HCT116 (cell line): ENCODE data around the gene LOXL1. TPM values are rescaled to one million over a fixed set of nuclear protein-coding genes. Genes with fewer than 3 reads are reported as not detected.

ENCODE experiments used
- ATAC-seq: fragments of 200-7000 bp; cut with Tn5 transposase; 2 replicates; pipeline ENCODE4 v1.9.1; 2020; ENCODE audit warnings: mild to moderate bottlenecking, moderate library complexity
- BruUV-seq: library from RNA; stranded (reverse); fragments of 400-500 nt; replicated peaks from 2 replicates; lab custom pipeline; 2021; lab: Mats Ljungman, UMichigan
- CTCF ChIA-PET: fragments of 300-600 bp; sonication (Branson Sonifier 250); formaldehyde crosslinking; loops from one replicate; lab custom pipeline; 2021; ENCODE audit warnings: antibody characterized with exemption; lab: Charles Lee
- POLR2A ChIA-PET: fragments of 300-600, 350-600 bp; sonication (Branson Sonifier 250); formaldehyde crosslinking; loops from one replicate; lab custom pipeline; 2021; ENCODE audit warnings: antibody characterized with exemption; lab: Charles Lee
- RAD21 ChIA-PET, 2 experiments: fragments of 300-600 bp; sonication (Branson Sonifier 250); formaldehyde crosslinking; loops; one replicate each; lab custom pipeline; 2023; ENCODE audit warnings: low total read pairs in 2 of 2; ENCODE audit not compliant: uncharacterized antibody in 2 of 2, unreplicated experiment in 2 of 2, low non-redundant PET in 1 of 2; lab: Charles Lee
- DNase-seq: peaks from one replicate; pipeline ENCODE4 v3.0.0-alpha.2; 2010; ENCODE audit warnings: low read depth, low spot score
- H2AFZ ChIP-seq: fragments of 200-600 bp; shearing (Covaris generic), sonication (generic); 2 replicates; pipeline ENCODE4 v1.6.1; 2017; ENCODE audit warnings: low read depth, mixed run types, mixed read lengths, antibody characterized with exemption, low read length; ENCODE audit not compliant: poor library complexity, severe bottlenecking
- H3K27ac ChIP-seq: 2 replicates; pipeline ENCODE4 v1.5.1; 2012; ENCODE audit warnings: low read depth, low read length
- H3K27me3 ChIP-seq: fragments of 200-600 bp; sonication (generic); 2 replicates; pipeline ENCODE4 v1.6.1; 2016; ENCODE audit warnings: mixed run types, low read length, mixed read lengths; ENCODE audit not compliant: insufficient read depth
- H3K36me3 ChIP-seq, 2 experiments: fragments of 200-500 bp in 1 of 2; fragments of 200-600 bp in 1 of 2; sonication (Bioruptor generic) in 1 of 2; sonication (generic) in 1 of 2; 2 replicates each; pipeline versions ENCODE4 v1.5.1 to v1.6.1; 2014 to 2016; ENCODE audit warnings: low read length in 2 of 2, inconsistent platforms in 1 of 2, mixed read lengths in 1 of 2, mixed run types in 1 of 2; ENCODE audit not compliant: insufficient read depth in 2 of 2, control insufficient read depth in 1 of 2
- H3K4me1 ChIP-seq, 2 experiments: fragments of 200-600 bp in 1 of 2; sonication (generic) in 1 of 2; 2 replicates each; pipeline versions ENCODE4 v1.5.1 to v1.6.1; 2012 to 2017; ENCODE audit warnings: low read length in 2 of 2, inconsistent platforms in 1 of 2, mild to moderate bottlenecking in 1 of 2, mixed read lengths in 1 of 2, mixed run types in 1 of 2, moderate library complexity in 1 of 2; ENCODE audit not compliant: insufficient read depth in 2 of 2, control insufficient read depth in 1 of 2
- H3K4me2 ChIP-seq: fragments of 200-600 bp; sonication (generic); 2 replicates; pipeline ENCODE4 v1.6.1; 2017; ENCODE audit warnings: mixed run types, low read length, mixed read lengths
- H3K4me3 ChIP-seq, 2 experiments: fragments of 200-600 bp in 1 of 2; sonication (generic) in 1 of 2; replicated peaks in 1 of 2; 2 replicates each; pipeline ENCODE4 v1.5.1; 2011 to 2016; ENCODE audit warnings: low read length in 2 of 2, control low read depth in 1 of 2, low read depth in 1 of 2, mild to moderate bottlenecking in 1 of 2, mixed read lengths in 1 of 2, mixed run types in 1 of 2
- H3K79me2 ChIP-seq: fragments of 200-600 bp; sonication (generic); 2 replicates; pipeline ENCODE4 v1.6.1; 2017; ENCODE audit warnings: mild to moderate bottlenecking, mixed run types, low read length, moderate library complexity, mixed read lengths; ENCODE audit not compliant: insufficient read depth
- H3K9ac ChIP-seq: fragments of 200-600 bp; sonication (generic); 2 replicates; pipeline ENCODE4 v1.6.1; 2016; ENCODE audit warnings: low read length, mixed read lengths
- H3K9me2 ChIP-seq: fragments of 200-600 bp; sonication (generic), shearing (Covaris generic); 2 replicates; pipeline ENCODE4 v1.6.1; 2017; ENCODE audit warnings: mixed run types, mild to moderate bottlenecking, moderate library complexity; ENCODE audit not compliant: insufficient read depth
- H3K9me3 ChIP-seq, 2 experiments: fragments of 200-500 bp in 1 of 2; fragments of 200-600 bp in 1 of 2; sonication (Bioruptor generic) in 1 of 2; sonication (generic) in 1 of 2; 2 replicates each; pipeline ENCODE4 v1.6.1; 2014 to 2017; ENCODE audit warnings: low read length in 2 of 2, mixed read lengths in 2 of 2, inconsistent platforms in 1 of 2, low read depth in 1 of 2, mild to moderate bottlenecking in 1 of 2, mixed run types in 1 of 2, moderate library complexity in 1 of 2; ENCODE audit not compliant: control insufficient read depth in 1 of 2, insufficient read depth in 1 of 2
- H4K20me1 ChIP-seq: fragments of 200-600 bp; sonication (generic), shearing (Covaris generic); 2 replicates; pipeline ENCODE4 v1.6.1; 2017; ENCODE audit warnings: mixed run types, mild to moderate bottlenecking, moderate library complexity; ENCODE audit not compliant: insufficient read depth
- CBX3 ChIP-seq: IDR thresholded peaks from 2 replicates; pipeline ENCODE4 v1.6.1; 2012; ENCODE audit warnings: low read depth
- FOSL1 ChIP-seq: IDR thresholded peaks from 2 replicates; pipeline ENCODE4 v1.6.1; 2012; ENCODE audit warnings: low read depth
- JUND ChIP-seq: IDR thresholded peaks from 2 replicates; pipeline ENCODE4 v1.6.1; 2012
- MAX ChIP-seq: IDR thresholded peaks from 2 replicates; pipeline ENCODE4 v1.6.1; 2012
- POLR2A ChIP-seq: IDR thresholded peaks from 2 replicates; pipeline ENCODE4 v1.7.0; 2011; ENCODE audit warnings: borderline replicate concordance; ENCODE audit not compliant: insufficient read depth, insufficient read length; ENCODE audit errors: extremely low read depth
- POLR2AphosphoS5 ChIP-seq: IDR thresholded peaks from 2 replicates; pipeline ENCODE4 v1.6.1; 2011; ENCODE audit warnings: mild to moderate bottlenecking, low read depth, low read length, moderate library complexity
- RAD21 ChIP-seq: IDR thresholded peaks from 2 replicates; pipeline ENCODE4 v1.6.1; 2012; ENCODE audit warnings: low read depth, mild to moderate bottlenecking
- SIN3A ChIP-seq: IDR thresholded peaks from 2 replicates; pipeline ENCODE4 v1.6.1; 2012; ENCODE audit warnings: low read depth
- ZBTB33 ChIP-seq: IDR thresholded peaks from 2 replicates; pipeline ENCODE4 v1.6.1; 2011; ENCODE audit warnings: mild to moderate bottlenecking, low read length, moderate library complexity; ENCODE audit not compliant: insufficient replicate concordance; ENCODE audit errors: extremely low read depth
- intact Hi-C: fragments of 100-400 bp; cut with micrococcal nuclease; formaldehyde crosslinking; loops from 2 replicates; pipeline ENCODE4 v1.10.0; 2022
- total RNA-seq: library from RNA; stranded (reverse); gene quantifications from one replicate; pipeline ENCODE4 v1.2.1, GENCODE V29; 2021; ENCODE audit not compliant: unreplicated experiment

Gene LOXL1
- total RNA-seq, 1 experiment from 2014 or later: 14.9 TPM

- Histone ChIP-seq H3K27me3 (no peaks in the 10 kb centered on the region), H3K4me1 (peaks cover 23 to 39% of the 10 kb centered on the region in 2 experiments), H2AFZ (peak overlapping the region; percentile 16), H3K9ac (peak overlapping the region; percentile 40)
- intact Hi-C loops: no loop called here
- RAD21 ChIA-PET: interaction anchor here (0.6 to 0.9 kb wide), 2 partner anchors 10 kb away, joined by 3 to 8 read pairs; no protein-coding TSS in a partner anchor
- no TSS peak for BruUV-seq
- peak; percentile 85 for ATAC-seq
- TF ChIP-seq ZBTB33: no peak
- TF ChIP-seq POLR2A: no peak
- peak; percentile 33; the same call in 1 of the 2 replicates for TF ChIP-seq POLR2AphosphoS5
- TF ChIP-seq CBX3: 0 out of 2 replicates have a peak, but pooled peaks have one; percentile 49
- TF ChIP-seq SIN3A: no peak
- TF ChIP-seq RAD21: no peak
- peak; percentile 44; the same call in 1 of the 2 replicates for TF ChIP-seq MAX
- TF ChIP-seq FOSL1: peak; percentile 30; the same call in 1 of the 2 replicates
- peak; percentile 43; the same call in 1 of the 2 replicates for TF ChIP-seq JUND
- TF ChIP-seq, all 23 proteins: peak for 5
- H3K36me3 ChIP-seq: no peaks in the 10 kb centered on the region
- no peak overlapping the region for H3K4me3 ChIP-seq
- H3K4me2 ChIP-seq: peak overlapping the region; percentile 77
- H3K79me2 ChIP-seq: no peaks in the 10 kb centered on the region
- H3K27ac ChIP-seq: peak overlapping the region; percentile 52
- H3K9me3 ChIP-seq: no peaks in the 10 kb centered on the region
- ChIA-PET CTCF (interaction anchor here (0.6 to 2.9 kb wide), 9 partner anchors 10 to 338 kb away, joined by 3 to 27 read pairs (median 4); partner anchors contain the start of gene PML), POLR2A (interaction anchor here (1.2 to 2.2 kb wide), 3 partner anchors 10 to 27 kb away, joined by 5 to 7 read pairs (median 6); partner anchors contain the start of gene PML)
- peak; percentile 24 for DNase-seq
- H3K9me2 ChIP-seq: no peaks in the 10 kb centered on the region
- no peaks in the 10 kb centered on the region for H4K20me1 ChIP-seq
Observed at GRCh38 chr15:73983211-73983727, 57.0 kb downstream of the LOXL1 start.
